ENCODE results near the gene TMPRSS6. TPM values are rescaled to one million over a fixed set of nuclear protein-coding genes. Genes with fewer than 3 reads are reported as not detected.

TMPRSS6 gene
- total RNA-seq, 1 donor, result not detected

GRCh38 chr22:37017356-37017755 lies 92.2 kb downstream of the TMPRSS6 start:
- no peaks in the 10 kb centered on the region for H3K27me3 ChIP-seq (ENCODE audit: insufficient read depth, low read length)
- no peak overlapping the region for H2AFZ ChIP-seq (ENCODE audit: low read length)
- peak; percentile 84 for DNase-seq (ENCODE audit: insufficient read length, low spot score, missing footprints)
- H3K4me3 ChIP-seq (ENCODE audit: insufficient read depth, low read length), result no peak overlapping the region
- TF ChIP-seq CTCF (IDR thresholded peaks at IDR 0.05; ENCODE audit: extremely low read depth, low read depth, low read length), result no peak
- H3K79me2 ChIP-seq (ENCODE audit: insufficient read depth, low read length), result peaks cover 11% of the 10 kb centered on the region
- H4K20me1 ChIP-seq (ENCODE audit: insufficient read depth, low read length), result peaks cover 26% of the 10 kb centered on the region
- peak overlapping the region; percentile 88 for H3K4me2 ChIP-seq (ENCODE audit: insufficient read depth, low read length)
- no peak overlapping the region for H3K27ac ChIP-seq (ENCODE audit: low read depth, low read length)
- H3K36me3 ChIP-seq (ENCODE audit: insufficient read depth, low read length), result peaks cover 12% of the 10 kb centered on the region
- H3K9me3 ChIP-seq (ENCODE audit: low read depth, low read length), result no peaks in the 10 kb centered on the region
- H3K4me1 ChIP-seq (ENCODE audit: insufficient read depth, low read length), result peaks cover 12% of the 10 kb centered on the region

- peak; percentile 38 for DNase-seq (ENCODE audit: insufficient read length, low spot score, missing footprints)
- peaks cover 12% of the 10 kb centered on the region for H3K4me1 ChIP-seq (ENCODE audit: insufficient read depth, low read length)
- no peak overlapping the region for H3K4me3 ChIP-seq (ENCODE audit: insufficient read depth, low read length)
- H4K20me1 ChIP-seq (ENCODE audit: insufficient read depth, low read length), result peaks cover 18% of the 10 kb centered on the region
- no peak overlapping the region for H3K27ac ChIP-seq (ENCODE audit: low read depth, low read length)
- H3K79me2 ChIP-seq (ENCODE audit: insufficient read depth, low read length), result peaks cover 11% of the 10 kb centered on the region
- no peaks in the 10 kb centered on the region for H3K27me3 ChIP-seq (ENCODE audit: insufficient read depth, low read length)
- peaks cover 12% of the 10 kb centered on the region for H3K36me3 ChIP-seq (ENCODE audit: insufficient read depth, low read length)
- TF ChIP-seq CTCF (IDR thresholded peaks at IDR 0.05; ENCODE audit: extremely low read depth, low read depth, low read length), result no peak
- H2AFZ ChIP-seq (ENCODE audit: low read length), result no peak overlapping the region
- no peak overlapping the region for H3K4me2 ChIP-seq (ENCODE audit: insufficient read depth, low read length)
- no peaks in the 10 kb centered on the region for H3K9me3 ChIP-seq (ENCODE audit: low read depth, low read length)
Measured at GRCh38 chr22:37016134-37016910, 93.2 kb downstream of the TMPRSS6 start.

- Histone ChIP-seq H3K27ac (ENCODE audit: low read depth, low read length) (no peak overlapping the region), H2AFZ (ENCODE audit: low read length) (no peak overlapping the region), H3K36me3 (ENCODE audit: insufficient read depth, low read length) (peaks cover 12% of the 10 kb centered on the region), H3K4me2 (ENCODE audit: insufficient read depth, low read length) (no peak overlapping the region), H3K79me2 (ENCODE audit: insufficient read depth, low read length) (peaks cover 8% of the 10 kb centered on the region), H3K4me3 (ENCODE audit: insufficient read depth, low read length) (no peak overlapping the region), H3K27me3 (ENCODE audit: insufficient read depth, low read length) (no peaks in the 10 kb centered on the region), H3K4me1 (ENCODE audit: insufficient read depth, low read length) (peaks cover 12% of the 10 kb centered on the region), H3K9me3 (ENCODE audit: low read depth, low read length) (no peaks in the 10 kb centered on the region), H4K20me1 (ENCODE audit: insufficient read depth, low read length) (peaks cover 18% of the 10 kb centered on the region)
- DNase-seq (ENCODE audit: insufficient read length, low spot score, missing footprints), result no peak
- TF ChIP-seq CTCF (IDR thresholded peaks at IDR 0.05; ENCODE audit: extremely low read depth, low read depth, low read length), result no peak
Measured at GRCh38 chr22:37015587-37015878, 94.0 kb downstream of the TMPRSS6 start.

Other genes with a start within 250 kb of the TMPRSS6 start
- under 0.01 and 0.36 TPM in 2 replicates for gene NCF4, start 248.7 kb downstream of the TMPRSS6 start, total RNA-seq
- 1.1 and 1.2 TPM in 2 replicates for gene CSF2RB, start 196.1 kb downstream of the TMPRSS6 start, total RNA-seq
- 53.6 and 63.3 TPM in 2 replicates for gene TST, start 90.3 kb downstream of the TMPRSS6 start, total RNA-seq
- gene MPST, start 90.0 kb downstream of the TMPRSS6 start, total RNA-seq, result 82.5 and 91.6 TPM in 2 replicates
- 22.7 and 25.0 TPM in 2 replicates for gene KCTD17, start 58.0 kb downstream of the TMPRSS6 start, total RNA-seq
- 0.59 TPM in 1 of 2 replicates, not detected in the other for gene IL2RB, start 40.2 kb upstream of the TMPRSS6 start, total RNA-seq
- 11.9 and 18.3 TPM in 2 replicates for gene C1QTNF6, start 78.5 kb upstream of the TMPRSS6 start, total RNA-seq
- not detected in 2 replicates for gene SSTR3, start 102.8 kb upstream of the TMPRSS6 start, total RNA-seq
- gene RAC2, start 134.6 kb upstream of the TMPRSS6 start, total RNA-seq, result 13.6 and 14.5 TPM in 2 replicates
- 0.59 and 0.72 TPM in 2 replicates for gene CYTH4, start 172.8 kb upstream of the TMPRSS6 start, total RNA-seq